Measurements from ENCODE around the gene INSYN1. TPM values are rescaled to one million over a fixed set of nuclear protein-coding genes. Genes with fewer than 3 reads are reported as not detected.
"Not testable (repeated sequence)": the region's sequence is repeated elsewhere in the genome, so short reads cannot be mapped to it uniquely, and the experiment has no call there.

INSYN1 gene
- total RNA-seq, 4 donors from 2014 or later, result 0.77 to 13.5 (median 6.9) TPM

DNA sequence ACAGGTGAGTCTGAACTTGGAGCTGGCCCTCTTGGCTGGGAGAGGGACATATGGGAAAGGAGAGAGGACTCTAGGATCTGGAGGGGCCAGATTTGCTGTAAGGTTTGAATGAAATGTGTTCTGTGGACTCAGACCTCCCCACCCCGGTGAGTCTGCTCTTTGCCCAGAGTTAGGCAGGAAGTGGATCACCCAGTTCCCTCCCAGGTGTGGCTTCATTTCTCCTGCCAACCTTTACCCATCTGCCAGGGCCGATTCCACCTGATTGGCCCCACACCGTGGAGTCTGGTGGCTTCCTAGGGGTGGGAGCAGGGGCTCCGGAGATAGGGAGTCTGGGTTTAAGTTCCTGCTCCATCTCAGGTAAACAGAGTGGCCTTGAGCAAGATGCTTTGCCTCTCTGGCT is 43.5 kb downstream of the INSYN1 start:
- no peaks in the 10 kb centered on the region for H3K27me3 ChIP-seq
- TF ChIP-seq, protein P1, sequence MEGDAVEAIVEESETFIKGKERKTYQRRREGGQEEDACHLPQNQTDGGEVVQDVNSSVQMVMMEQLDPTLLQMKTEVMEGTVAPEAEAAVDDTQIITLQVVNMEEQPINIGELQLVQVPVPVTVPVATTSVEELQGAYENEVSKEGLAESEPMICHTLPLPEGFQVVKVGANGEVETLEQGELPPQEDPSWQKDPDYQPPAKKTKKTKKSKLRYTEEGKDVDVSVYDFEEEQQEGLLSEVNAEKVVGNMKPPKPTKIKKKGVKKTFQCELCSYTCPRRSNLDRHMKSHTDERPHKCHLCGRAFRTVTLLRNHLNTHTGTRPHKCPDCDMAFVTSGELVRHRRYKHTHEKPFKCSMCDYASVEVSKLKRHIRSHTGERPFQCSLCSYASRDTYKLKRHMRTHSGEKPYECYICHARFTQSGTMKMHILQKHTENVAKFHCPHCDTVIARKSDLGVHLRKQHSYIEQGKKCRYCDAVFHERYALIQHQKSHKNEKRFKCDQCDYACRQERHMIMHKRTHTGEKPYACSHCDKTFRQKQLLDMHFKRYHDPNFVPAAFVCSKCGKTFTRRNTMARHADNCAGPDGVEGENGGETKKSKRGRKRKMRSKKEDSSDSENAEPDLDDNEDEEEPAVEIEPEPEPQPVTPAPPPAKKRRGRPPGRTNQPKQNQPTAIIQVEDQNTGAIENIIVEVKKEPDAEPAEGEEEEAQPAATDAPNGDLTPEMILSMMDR (IDR thresholded peaks at IDR 0.05), result no peak
- no peak for TF ChIP-seq POLR2A (IDR thresholded peaks at IDR 0.05)

DNA sequence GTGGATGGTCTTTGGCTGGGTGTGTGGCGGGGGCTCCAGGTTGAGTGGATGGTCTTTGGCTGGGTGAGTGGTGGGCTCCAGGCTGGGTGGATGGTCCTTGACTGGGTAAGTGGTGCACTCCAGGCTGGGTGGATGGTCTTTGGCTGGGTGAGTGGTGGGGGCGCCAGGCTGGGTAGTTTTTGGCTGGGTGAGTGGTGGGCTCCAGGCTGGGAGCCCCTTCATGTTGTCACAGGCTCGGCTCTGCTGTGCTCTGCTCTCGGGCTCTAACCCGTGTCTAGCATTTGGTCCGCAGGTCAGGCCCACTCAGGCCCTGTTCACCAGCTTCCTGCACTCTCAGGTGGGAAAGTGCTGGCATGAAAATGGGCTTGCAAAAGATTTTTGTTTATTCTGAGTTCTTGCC is 43.9 kb downstream of the INSYN1 start:
- Histone ChIP-seq H3K27me3 (no peaks in the 10 kb centered on the region), H3K9me3 (no peaks in the 10 kb centered on the region), H3K4me3 (no peak overlapping the region), H3K4me1 (no peaks in the 10 kb centered on the region), H3K36me3 (no peaks in the 10 kb centered on the region), H3K27ac (no peak overlapping the region)
- intact Hi-C loops (cut with DNase I; ENCODE audit: low total_unique reads), result no loop called here
- TF ChIP-seq, protein P1 (IDR thresholded peaks at IDR 0.05), result no peak
- TF ChIP-seq POLR2A (IDR thresholded peaks at IDR 0.05), result no peak
- no peak for DNase-seq

More for the DNA sequence above, 43.5 kb downstream of the INSYN1 start:
- intact Hi-C loops (cut with DNase I; ENCODE audit: low total_unique reads), result no loop called here
- Histone ChIP-seq H3K9me3 (no peaks in the 10 kb centered on the region), H3K27ac (no peak overlapping the region), H3K4me1 (no peaks in the 10 kb centered on the region), H3K4me3 (no peak overlapping the region), H3K36me3 (no peaks in the 10 kb centered on the region)
- no peak for DNase-seq

DNA sequence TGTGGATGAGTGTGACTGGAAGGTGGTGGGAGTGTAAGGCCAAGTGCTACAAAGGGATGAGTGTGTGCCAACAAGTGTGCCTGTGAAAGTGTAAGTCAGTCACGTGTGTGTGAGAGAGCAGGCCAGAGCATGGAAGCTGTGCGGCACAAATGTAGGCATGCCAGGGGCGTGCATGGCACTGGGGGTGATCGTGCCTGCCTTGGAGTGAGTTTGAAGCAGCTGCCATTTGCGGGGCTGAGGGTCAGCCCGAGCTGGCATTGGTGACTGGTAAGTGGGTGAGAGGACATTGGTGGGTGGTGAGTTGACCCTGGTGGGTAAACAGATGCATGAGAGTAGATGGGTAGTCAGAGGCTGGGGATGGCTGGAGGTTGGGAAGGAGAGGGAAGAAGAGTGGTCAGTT is 44.5 kb downstream of the INSYN1 start:
- intact Hi-C loops (cut with DNase I; ENCODE audit: low total_unique reads), result no loop called here
- no peak for DNase-seq
- no peaks in the 10 kb centered on the region for H3K36me3 ChIP-seq
- H3K4me1 ChIP-seq, result no peaks in the 10 kb centered on the region
- H3K9me3 ChIP-seq, result no peaks in the 10 kb centered on the region
- no peak overlapping the region for H3K27ac ChIP-seq
- TF ChIP-seq POLR2A (IDR thresholded peaks at IDR 0.05), result no peak
- TF ChIP-seq, protein P1 (IDR thresholded peaks at IDR 0.05), result no peak
- H3K27me3 ChIP-seq, result no peaks in the 10 kb centered on the region
- no peak overlapping the region for H3K4me3 ChIP-seq

DNA sequence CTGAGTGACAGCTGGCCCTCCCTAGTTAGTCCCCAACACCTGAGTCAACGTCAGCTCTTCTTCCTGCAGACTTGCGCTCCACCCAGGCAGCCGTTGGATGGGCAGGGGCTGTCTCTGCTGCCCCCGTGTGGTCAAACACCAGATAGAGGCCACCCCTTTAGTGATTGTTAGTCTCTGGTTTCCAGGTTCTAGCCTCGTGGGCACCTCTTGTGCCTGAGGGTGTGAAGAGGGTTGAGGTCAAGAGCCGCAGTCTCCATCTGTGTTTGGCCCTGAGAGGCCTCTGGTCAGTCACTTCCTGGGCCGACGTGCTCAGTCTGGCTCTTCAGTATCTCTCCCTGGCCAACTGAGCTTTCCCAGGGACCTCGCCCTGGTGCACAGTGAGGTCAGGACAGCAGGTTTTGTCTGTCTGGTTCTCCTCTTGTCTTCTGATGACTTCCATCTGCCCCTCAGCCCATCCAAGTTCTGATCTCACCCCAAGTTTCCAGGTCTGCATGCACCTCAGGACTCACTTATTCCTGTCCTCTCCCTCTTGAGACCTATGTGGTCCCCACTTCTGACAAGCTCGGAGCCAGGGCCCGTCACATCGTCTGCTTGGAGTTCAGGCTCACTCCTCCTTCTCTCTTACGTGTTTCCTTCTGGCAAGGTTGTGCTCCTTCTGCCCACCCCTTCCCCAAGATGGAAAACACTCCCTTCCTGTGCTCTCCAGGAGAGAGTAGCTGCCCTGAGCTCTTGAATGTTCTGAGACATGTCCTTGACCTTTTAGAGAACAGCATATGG is 48.1 kb downstream of the INSYN1 start:
- no peak overlapping the region for H3K27ac ChIP-seq
- intact Hi-C loops (cut with DNase I; ENCODE audit: low total_unique reads), result no loop called here
- no peaks in the 10 kb centered on the region for H3K9me3 ChIP-seq
- DNase-seq, result peak; percentile 51 to 59
- no peak for TF ChIP-seq POLR2A (IDR thresholded peaks at IDR 0.05)
- TF ChIP-seq, protein P1 (IDR thresholded peaks at IDR 0.05), result peak; percentile 60 to 82 (median 65)
- H3K4me1 ChIP-seq, result no peaks in the 10 kb centered on the region
- no peaks in the 10 kb centered on the region for H3K36me3 ChIP-seq
- no peak overlapping the region for H3K4me3 ChIP-seq
- no peaks in the 10 kb centered on the region for H3K27me3 ChIP-seq

DNA sequence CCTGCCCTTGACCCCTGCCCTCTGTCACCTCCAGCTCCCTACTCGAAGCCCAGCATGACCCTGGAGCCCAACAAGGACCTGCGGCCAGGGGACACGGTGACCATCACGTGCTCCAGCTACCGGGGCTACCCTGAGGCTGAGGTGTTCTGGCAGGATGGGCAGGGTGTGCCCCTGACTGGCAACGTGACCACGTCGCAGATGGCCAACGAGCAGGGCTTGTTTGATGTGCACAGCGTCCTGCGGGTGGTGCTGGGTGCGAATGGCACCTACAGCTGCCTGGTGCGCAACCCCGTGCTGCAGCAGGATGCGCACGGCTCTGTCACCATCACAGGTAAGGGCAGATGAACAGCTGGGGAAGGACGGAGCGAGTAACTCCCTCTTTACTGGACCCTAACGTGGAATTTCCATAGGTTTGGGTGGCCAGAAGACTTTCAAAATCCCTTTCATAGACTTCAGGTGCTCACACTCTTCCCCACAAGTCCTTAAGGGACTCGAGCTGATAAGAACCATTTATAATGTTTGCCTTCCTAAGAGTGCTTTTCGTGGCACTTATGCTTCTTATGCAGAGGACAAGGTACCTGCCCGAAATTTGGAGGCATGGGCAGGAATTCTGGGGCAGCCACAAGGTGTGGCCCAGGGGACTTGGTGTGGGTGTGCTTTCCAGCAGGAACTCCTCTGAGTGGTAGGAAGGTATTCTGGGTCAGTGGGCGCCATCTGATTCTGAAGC is 48.8 kb downstream of the INSYN1 start:
- intact Hi-C loops (cut with DNase I; ENCODE audit: low total_unique reads); H3K27ac ChIP-seq: not testable (repeated sequence)

DNA sequence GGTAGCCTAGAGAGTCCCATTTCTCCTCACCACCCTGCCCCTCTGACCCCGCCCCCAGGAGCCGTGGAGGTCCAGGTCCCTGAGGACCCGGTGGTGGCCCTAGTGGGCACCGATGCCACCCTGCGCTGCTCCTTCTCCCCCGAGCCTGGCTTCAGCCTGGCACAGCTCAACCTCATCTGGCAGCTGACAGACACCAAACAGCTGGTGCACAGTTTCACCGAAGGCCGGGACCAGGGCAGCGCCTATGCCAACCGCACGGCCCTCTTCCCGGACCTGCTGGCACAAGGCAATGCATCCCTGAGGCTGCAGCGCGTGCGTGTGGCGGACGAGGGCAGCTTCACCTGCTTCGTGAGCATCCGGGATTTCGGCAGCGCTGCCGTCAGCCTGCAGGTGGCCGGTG is 49.5 kb downstream of the INSYN1 start:
- H3K27me3 ChIP-seq; intact Hi-C loops (cut with DNase I; ENCODE audit: low total_unique reads); H3K4me1 ChIP-seq; DNase-seq; H3K36me3 ChIP-seq; H3K9me3 ChIP-seq; H3K27ac ChIP-seq; H3K4me3 ChIP-seq: not testable (repeated sequence)

More for the DNA sequence above, 48.8 kb downstream of the INSYN1 start:
- H3K27me3 ChIP-seq, H3K9me3 ChIP-seq, H3K4me1 ChIP-seq, H3K36me3 ChIP-seq, H3K4me3 ChIP-seq, DNase-seq: not testable (repeated sequence)

DNA sequence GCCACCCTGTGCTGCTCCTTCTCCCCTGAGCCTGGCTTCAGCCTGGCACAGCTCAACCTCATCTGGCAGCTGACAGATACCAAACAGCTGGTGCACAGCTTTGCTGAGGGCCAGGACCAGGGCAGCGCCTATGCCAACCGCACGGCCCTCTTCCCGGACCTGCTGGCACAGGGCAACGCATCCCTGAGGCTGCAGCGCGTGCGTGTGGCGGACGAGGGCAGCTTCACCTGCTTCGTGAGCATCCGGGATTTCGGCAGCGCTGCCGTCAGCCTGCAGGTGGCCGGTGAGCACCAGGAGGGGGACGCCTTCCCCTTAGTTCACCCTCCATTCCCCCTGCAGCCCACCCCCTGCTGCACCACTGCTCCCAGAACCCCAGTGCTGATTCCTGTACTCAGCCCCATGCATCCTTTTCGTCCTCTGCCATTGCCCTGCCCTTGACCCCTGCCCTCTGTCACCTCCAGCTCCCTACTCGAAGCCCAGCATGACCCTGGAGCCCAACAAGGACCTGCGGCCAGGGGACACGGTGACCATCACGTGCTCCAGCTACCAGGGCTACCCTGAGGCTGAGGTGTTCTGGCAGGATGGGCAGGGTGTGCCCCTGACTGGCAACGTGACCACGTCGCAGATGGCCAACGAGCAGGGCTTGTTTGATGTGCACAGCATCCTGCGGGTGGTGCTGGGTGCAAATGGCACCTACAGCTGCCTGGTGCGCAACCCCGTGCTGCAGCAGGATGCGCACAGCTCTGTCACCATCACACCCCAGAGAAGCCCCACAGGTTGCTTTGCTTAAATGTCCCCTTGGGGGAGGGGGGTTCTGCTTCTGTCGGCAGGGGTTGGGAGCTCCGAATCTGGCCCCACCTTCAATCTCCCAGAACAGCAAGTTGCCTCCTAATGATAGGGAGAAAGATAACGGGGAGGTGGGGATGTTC is 50.6 kb downstream of the INSYN1 start:
- H3K27ac ChIP-seq; H3K36me3 ChIP-seq; H3K4me1 ChIP-seq; H3K27me3 ChIP-seq; H3K9me3 ChIP-seq; DNase-seq; intact Hi-C loops (cut with DNase I; ENCODE audit: low total_unique reads); H3K4me3 ChIP-seq: not testable (repeated sequence)

All from uterus (tissue), 4 donors.